Effector memory CD8-positive, alpha-beta T cell (primary cell): ENCODE measurements around the gene GGT5.
"Not testable (repeated sequence)": the region's sequence is repeated elsewhere in the genome, so short reads cannot be mapped to it uniquely, and the experiment has no call there.

Source experiments
- ATAC-seq: fragments of 150-1000 bp; cut with Tn5 transposase; replicated peaks from 2 replicates; pipeline ENCODE4 v1.10.0; 2021; ENCODE audit warnings: mild to moderate bottlenecking, moderate library complexity
- DNase-seq, 3 experiments: peaks; one replicate each; pipeline ENCODE4 v3.0.0; 2021
- H3K27ac Mint-ChIP-seq, 2 donors: one replicate each; pipeline ENCODE4 v1.8.0; 2022; ENCODE audit warnings: mild to moderate bottlenecking in 2 of 2, mixed read lengths in 2 of 2, moderate library complexity in 2 of 2
- H3K27me3 Mint-ChIP-seq, 2 donors: one replicate each; pipeline ENCODE4 v1.8.0; 2022; ENCODE audit warnings: mixed read lengths in 2 of 2
- H3K36me3 Mint-ChIP-seq: one replicate; pipeline ENCODE4 v1.8.0; 2022; ENCODE audit warnings: mild to moderate bottlenecking, moderate library complexity, mixed read lengths; ENCODE audit not compliant: insufficient read depth
- H3K4me1 Mint-ChIP-seq, 2 donors: one replicate each; pipeline ENCODE4 v1.8.0; 2022; ENCODE audit warnings: low read depth in 2 of 2, mixed read lengths in 2 of 2
- H3K4me3 Mint-ChIP-seq, 2 donors: one replicate each; pipeline ENCODE4 v1.8.0; 2022; ENCODE audit warnings: mild to moderate bottlenecking in 2 of 2, mixed read lengths in 2 of 2, moderate library complexity in 2 of 2
- H3K9me3 Mint-ChIP-seq, 2 donors: one replicate each; pipeline ENCODE4 v1.8.0; 2022; ENCODE audit warnings: mixed read lengths in 2 of 2

The GGT5 gene

GRCh38 chr22:24185001-24185500, 59.8 kb downstream of the GGT5 start:
- H3K27me3 Mint-ChIP-seq: no peaks in the 10 kb centered on the region
- peaks cover 0 to 2% of the 10 kb centered on the region in 2 donors for H3K4me1 Mint-ChIP-seq
- H3K36me3 Mint-ChIP-seq: peaks cover 3% of the 10 kb centered on the region
- H3K9me3 Mint-ChIP-seq: no peaks in the 10 kb centered on the region
- ATAC-seq (no peak), DNase-seq (no peak)
- no peak overlapping the region for H3K4me3 Mint-ChIP-seq
- H3K27ac Mint-ChIP-seq: no peak overlapping the region

- Mint-ChIP-seq H3K36me3 (peaks cover 3% of the 10 kb centered on the region), H3K27ac (peak overlapping the region in 1 of 2 donors; percentile 29), H3K4me3 (no peak overlapping the region)
Observed at GRCh38 chr22:24184057-24184798, 60.7 kb downstream of the GGT5 start.

GRCh38 chr22:24183321-24184031, 61.4 kb downstream of the GGT5 start:
- Mint-ChIP-seq H3K27ac (peak overlapping the region in 1 of 2 donors; percentile 29), H3K36me3 (peaks cover 7% of the 10 kb centered on the region), H3K9me3 (no peaks in the 10 kb centered on the region), H3K4me3 (no peak overlapping the region), H3K27me3 (no peaks in the 10 kb centered on the region), H3K4me1 (no peaks in the 10 kb centered on the region)
- DNase-seq (no peak), ATAC-seq (no peak)

More at GRCh38 chr22:24184057-24184798, 60.7 kb downstream of the GGT5 start:
- no peak for ATAC-seq
- Mint-ChIP-seq H3K9me3 (no peaks in the 10 kb centered on the region), H3K27me3 (no peaks in the 10 kb centered on the region), H3K4me1 (no peaks in the 10 kb centered on the region)
- no peak for DNase-seq

GRCh38 chr22:24182900-24183246, 62.0 kb downstream of the GGT5 start:
- not testable (repeated sequence) for H3K27me3 Mint-ChIP-seq, H3K9me3 Mint-ChIP-seq

GRCh38 chr22:24181996-24182899, 62.6 kb downstream of the GGT5 start:
- Mint-ChIP-seq H3K36me3 (peaks cover 9% of the 10 kb centered on the region), H3K4me3 (no peak overlapping the region), H3K9me3 (no peaks in the 10 kb centered on the region), H3K4me1 (peaks cover 0 to 2% of the 10 kb centered on the region in 2 donors), H3K27me3 (no peaks in the 10 kb centered on the region), H3K27ac (peak overlapping the region in 1 of 2 donors; percentile 30)
- ATAC-seq (no peak), DNase-seq (no peak)

More at GRCh38 chr22:24182900-24183246, 62.0 kb downstream of the GGT5 start:
- not testable (repeated sequence) for H3K4me1 Mint-ChIP-seq, H3K27ac Mint-ChIP-seq, ATAC-seq, DNase-seq, H3K36me3 Mint-ChIP-seq, H3K4me3 Mint-ChIP-seq

GRCh38 chr22:24181088-24181995, 63.5 kb downstream of the GGT5 start, which contains the start of gene SUSD2:
Gene SUSD2, plus strand, starts transcription at chr22:24181487. Its CDS starts 33 bp downstream, at chr22:24181520.
- peaks cover 9% of the 10 kb centered on the region for H3K36me3 Mint-ChIP-seq
- peaks cover 0 to 2% of the 10 kb centered on the region in 2 donors for H3K4me1 Mint-ChIP-seq
- H3K27me3 Mint-ChIP-seq: no peaks in the 10 kb centered on the region
- no peak within 1 kb of the TSS for H3K4me3 Mint-ChIP-seq
- peak within 1 kb of the TSS; percentile 54 to 78 for H3K27ac Mint-ChIP-seq
- no peaks in the 10 kb centered on the region for H3K9me3 Mint-ChIP-seq
- ATAC-seq (no peak), DNase-seq (no peak)

GRCh38 chr22:24180316-24181087, 64.4 kb downstream of the GGT5 start:
- no peak for ATAC-seq
- Mint-ChIP-seq H3K4me1 (peaks cover 0 to 7% of the 10 kb centered on the region in 2 donors), H3K27ac (peak overlapping the region; percentile 54 to 78), H3K27me3 (no peaks in the 10 kb centered on the region), H3K9me3 (no peaks in the 10 kb centered on the region), H3K36me3 (peaks cover 15% of the 10 kb centered on the region), H3K4me3 (no peak overlapping the region)
- no peak for DNase-seq

- ATAC-seq: no peak
- Mint-ChIP-seq H3K36me3 (peaks cover 21% of the 10 kb centered on the region), H3K27me3 (no peaks in the 10 kb centered on the region), H3K27ac (peak overlapping the region in 1 of 2 donors; percentile 78), H3K9me3 (no peaks in the 10 kb centered on the region), H3K4me3 (no peak overlapping the region), H3K4me1 (peaks cover 0 to 7% of the 10 kb centered on the region in 2 donors)
- DNase-seq: no peak
Observed at GRCh38 chr22:24179478-24180210, 65.2 kb downstream of the GGT5 start.

- peaks cover 27% of the 10 kb centered on the region for H3K36me3 Mint-ChIP-seq
- H3K4me3 Mint-ChIP-seq: no peak overlapping the region
- ATAC-seq: no peak
- H3K27ac Mint-ChIP-seq: peak overlapping the region in 1 of 2 donors; percentile 82
- H3K27me3 Mint-ChIP-seq: no peaks in the 10 kb centered on the region
- no peak for DNase-seq
- peaks cover 0 to 7% of the 10 kb centered on the region in 2 donors for H3K4me1 Mint-ChIP-seq
- H3K9me3 Mint-ChIP-seq: no peaks in the 10 kb centered on the region
Observed at GRCh38 chr22:24178502-24179440, 66.1 kb downstream of the GGT5 start.

- H3K36me3 Mint-ChIP-seq: peaks cover 34% of the 10 kb centered on the region
- peak overlapping the region in 1 of 2 donors; percentile 82 for H3K27ac Mint-ChIP-seq
- H3K4me3 Mint-ChIP-seq: no peak overlapping the region
- no peak for ATAC-seq
- no peak for DNase-seq
- H3K9me3 Mint-ChIP-seq: no peaks in the 10 kb centered on the region
- H3K27me3 Mint-ChIP-seq: no peaks in the 10 kb centered on the region
- peaks cover 0 to 7% of the 10 kb centered on the region in 2 donors for H3K4me1 Mint-ChIP-seq
Observed at GRCh38 chr22:24178021-24178431, 66.9 kb downstream of the GGT5 start.
